Measurements from ENCODE around the gene CELA2A. TPM values are rescaled to one million over a fixed set of nuclear protein-coding genes. Genes with fewer than 3 reads are reported as not detected.
"Not testable (repeated sequence)": the region's sequence is repeated elsewhere in the genome, so short reads cannot be mapped to it uniquely, and the experiment has no call there.

The CELA2A gene
- total RNA-seq, 4 donors from 2014 or later: not detected

- no peaks in the 10 kb centered on the region for H3K27me3 ChIP-seq
- no peak overlapping the region for H3K4me3 ChIP-seq
- no peak overlapping the region for H3K27ac ChIP-seq
- peaks cover 0 to 13% (median 8%) of the 10 kb centered on the region in 3 donors for H3K4me1 ChIP-seq
- no peaks in the 10 kb centered on the region for H3K9me3 ChIP-seq
- no peak for DNase-seq
- peaks cover 0 to 13% (median 0%) of the 10 kb centered on the region in 3 donors for H3K36me3 ChIP-seq
- TF ChIP-seq POLR2A (IDR thresholded peaks at IDR 0.05) (no peak), CTCF (IDR thresholded peaks at IDR 0.05) (no peak)
- WGBS, 2 donors: 76 to 95% methylated on average over 3 to 6 of the region's 6 CpGs
- intact Hi-C loops (cut with DNase I): no loop called here
Measured at GRCh38 chr1:15485636-15486035, 29.1 kb downstream of the CELA2A start.

GRCh38 chr1:15486844-15487610 lies 30.5 kb downstream of the CELA2A start:
- H3K27ac ChIP-seq; intact Hi-C loops (cut with DNase I); H3K9me3 ChIP-seq; H3K4me3 ChIP-seq; H3K27me3 ChIP-seq; DNase-seq: not testable (repeated sequence)
- Histone ChIP-seq H3K4me1 (peaks cover 0 to 13% (median 8%) of the 10 kb centered on the region in 3 donors), H3K36me3 (peaks cover 0 to 21% (median 0%) of the 10 kb centered on the region in 3 donors)
- WGBS, 2 donors: 69 to 75% methylated on average over 7 to 17 of the region's 17 CpGs

GRCh38 chr1:15488371-15488770 lies 31.8 kb downstream of the CELA2A start:
- H3K4me3 ChIP-seq: no peak overlapping the region
- H3K4me1 ChIP-seq: peaks cover 0 to 8% (median 8%) of the 10 kb centered on the region in 3 donors
- WGBS, 2 donors: 90 to 92% methylated on average over 3 of the region's 3 CpGs
- no peak overlapping the region for H3K27ac ChIP-seq
- intact Hi-C loops (cut with DNase I): no loop called here
- H3K36me3 ChIP-seq: peaks cover 0 to 34% (median 3%) of the 10 kb centered on the region in 3 donors
- no peak for DNase-seq
- H3K27me3 ChIP-seq: no peaks in the 10 kb centered on the region
- no peaks in the 10 kb centered on the region for H3K9me3 ChIP-seq
- TF ChIP-seq POLR2A (IDR thresholded peaks at IDR 0.05) (no peak), CTCF (IDR thresholded peaks at IDR 0.05) (no peak)

GRCh38 chr1:15489052-15489736 lies 32.7 kb downstream of the CELA2A start:
- Histone ChIP-seq H3K4me1 (peaks cover 0 to 8% (median 6%) of the 10 kb centered on the region in 3 donors), H3K4me3 (no peak overlapping the region), H3K9me3 (no peaks in the 10 kb centered on the region), H3K36me3 (peaks cover 0 to 43% (median 10%) of the 10 kb centered on the region in 3 donors), H3K27me3 (no peaks in the 10 kb centered on the region), H3K27ac (no peak overlapping the region)
- intact Hi-C loops (cut with DNase I): no loop called here
- 77 to 86% methylated on average over 6 to 11 of the region's 13 CpGs for WGBS, 2 donors
- DNase-seq: no peak
- TF ChIP-seq POLR2A (IDR thresholded peaks at IDR 0.05) (no peak), CTCF (IDR thresholded peaks at IDR 0.05) (no peak)

- H3K4me3 ChIP-seq; H3K27ac ChIP-seq; H3K4me1 ChIP-seq; H3K27me3 ChIP-seq; H3K9me3 ChIP-seq; intact Hi-C loops (cut with DNase I); DNase-seq: not testable (repeated sequence)
- WGBS, 2 donors: 80 to 82% methylated on average over 3 to 4 of the region's 4 CpGs
- H3K36me3 ChIP-seq: peaks cover 0 to 59% (median 18%) of the 10 kb centered on the region in 3 donors
Measured at GRCh38 chr1:15491010-15491409, 34.5 kb downstream of the CELA2A start.

- Histone ChIP-seq H3K9me3 (no peaks in the 10 kb centered on the region), H3K4me1 (no peaks in the 10 kb centered on the region), H3K27ac (no peak overlapping the region), H3K27me3 (no peaks in the 10 kb centered on the region), H3K36me3 (peaks cover 0 to 61% (median 18%) of the 10 kb centered on the region in 3 donors), H3K4me3 (no peak overlapping the region)
- intact Hi-C loops (cut with DNase I): no loop called here
- 93 to 100% methylated on average over 1 to 5 of the region's 5 CpGs for WGBS, 2 donors
- TF ChIP-seq POLR2A (IDR thresholded peaks at IDR 0.05) (no peak), CTCF (IDR thresholded peaks at IDR 0.05) (no peak)
- DNase-seq: no peak
Measured at GRCh38 chr1:15492596-15492995, 36.1 kb downstream of the CELA2A start.

Data from esophagus squamous epithelium (tissue), 5 donors.